GM11168 (cell line): ENCODE measurements around the gene TFDP1.

ENCODE experiments used
- in situ Hi-C: fragments of 300-500 bp; cut with MboI; formaldehyde crosslinking; loops from one replicate; pipeline ENCODE4 v1.12.0; 2022; ENCODE audit warnings: low sequenced_read_pairs; ENCODE audit not compliant: unreplicated experiment

TFDP1 gene, protein sequence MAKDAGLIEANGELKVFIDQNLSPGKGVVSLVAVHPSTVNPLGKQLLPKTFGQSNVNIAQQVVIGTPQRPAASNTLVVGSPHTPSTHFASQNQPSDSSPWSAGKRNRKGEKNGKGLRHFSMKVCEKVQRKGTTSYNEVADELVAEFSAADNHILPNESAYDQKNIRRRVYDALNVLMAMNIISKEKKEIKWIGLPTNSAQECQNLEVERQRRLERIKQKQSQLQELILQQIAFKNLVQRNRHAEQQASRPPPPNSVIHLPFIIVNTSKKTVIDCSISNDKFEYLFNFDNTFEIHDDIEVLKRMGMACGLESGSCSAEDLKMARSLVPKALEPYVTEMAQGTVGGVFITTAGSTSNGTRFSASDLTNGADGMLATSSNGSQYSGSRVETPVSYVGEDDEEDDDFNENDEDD

DNA sequence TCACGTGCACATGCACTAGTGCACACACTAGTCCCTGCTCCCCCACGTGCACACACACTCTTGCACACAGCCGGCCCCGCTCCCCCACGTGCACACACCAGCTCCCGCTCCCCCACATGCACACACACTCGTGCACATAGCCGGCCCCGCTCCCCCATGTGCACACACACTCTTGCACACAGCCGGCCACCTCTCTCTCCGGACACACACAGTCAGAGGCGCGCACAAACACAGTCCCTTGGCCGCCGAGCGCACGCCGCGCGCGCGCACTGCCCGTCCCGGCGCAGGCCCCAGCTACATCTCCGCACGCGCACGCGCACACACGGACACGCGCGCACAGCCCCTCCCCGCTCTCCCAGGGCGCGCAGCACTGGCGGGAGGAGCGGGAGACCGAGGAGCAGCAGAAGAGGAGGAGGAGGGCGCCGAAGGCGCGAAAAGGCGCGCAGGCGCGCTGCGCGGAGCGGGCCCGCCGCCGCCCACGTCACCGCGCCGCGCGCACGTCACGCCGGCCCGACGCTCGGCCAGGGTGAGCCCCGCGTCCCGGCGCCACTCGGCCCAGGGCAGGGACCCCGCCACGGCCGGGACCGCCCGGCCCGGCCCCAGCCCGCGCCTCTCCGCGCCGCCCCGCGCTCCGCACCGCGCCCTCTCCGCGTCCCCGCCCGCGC, at the start of gene TFDP1:
Gene TFDP1, plus strand, starts transcription at position 549 of the 665 bp plus-strand sequence. CDS start 1,085 bp downstream, outside the sequence.
- in situ Hi-C loops, result no loop called here

GRCh38 chr13:113535381-113535781, 49.2 kb upstream of the TFDP1 start:
- in situ Hi-C loops, result no loop called here

DNA sequence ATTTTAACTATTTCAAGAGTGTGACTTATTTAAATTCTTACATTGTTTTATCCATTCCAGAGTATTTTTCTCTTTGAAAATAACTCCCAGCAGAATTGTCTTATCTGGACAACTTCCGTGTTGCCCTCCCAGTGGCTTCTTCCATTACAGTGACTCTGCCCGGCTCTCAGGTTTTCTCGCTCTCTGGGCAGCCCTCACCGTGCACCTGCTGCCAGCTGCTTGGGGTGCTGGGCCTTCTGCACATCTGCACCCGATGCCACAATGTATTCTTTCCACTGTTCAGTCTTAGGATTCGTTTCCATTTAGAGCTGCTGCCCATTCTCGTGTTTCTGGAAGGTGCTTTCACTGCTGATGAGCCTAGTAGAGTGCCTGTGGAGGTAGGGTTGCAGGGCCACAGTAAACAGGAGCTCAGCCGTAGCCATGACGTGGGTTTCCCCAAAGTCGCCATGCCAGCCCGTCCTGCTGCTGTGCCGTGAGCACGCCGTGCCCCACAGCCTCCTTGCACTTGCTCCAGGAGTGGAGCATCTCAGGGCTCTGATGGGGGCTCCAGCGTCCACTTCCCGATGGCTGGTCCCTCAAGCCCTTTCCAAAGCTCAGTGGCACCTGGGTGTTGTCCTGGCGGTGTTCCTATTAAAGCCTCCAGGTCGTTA, 48.0 kb upstream of the TFDP1 start:
- in situ Hi-C loops, result no loop called here

DNA sequence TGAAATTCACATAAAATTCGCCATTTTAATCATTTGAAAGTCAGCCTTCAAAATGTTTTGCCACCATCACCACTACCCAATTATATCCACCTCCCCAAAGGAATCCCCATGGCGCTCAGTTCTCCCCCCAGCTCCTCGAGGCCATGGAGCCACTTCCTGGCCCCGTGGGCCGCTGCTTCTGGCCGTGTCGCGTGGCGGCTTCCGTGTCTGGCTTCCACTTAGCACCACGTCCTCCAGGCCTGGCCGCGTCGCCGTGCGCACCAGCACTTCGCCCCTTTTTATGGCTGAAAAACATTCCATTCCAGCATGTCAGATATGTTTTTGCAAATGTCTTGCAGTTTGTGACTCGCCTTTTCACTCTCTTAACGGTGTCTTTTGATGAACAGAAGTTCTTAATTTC, 47.3 kb upstream of the TFDP1 start:
- in situ Hi-C loops, result no loop called here

DNA sequence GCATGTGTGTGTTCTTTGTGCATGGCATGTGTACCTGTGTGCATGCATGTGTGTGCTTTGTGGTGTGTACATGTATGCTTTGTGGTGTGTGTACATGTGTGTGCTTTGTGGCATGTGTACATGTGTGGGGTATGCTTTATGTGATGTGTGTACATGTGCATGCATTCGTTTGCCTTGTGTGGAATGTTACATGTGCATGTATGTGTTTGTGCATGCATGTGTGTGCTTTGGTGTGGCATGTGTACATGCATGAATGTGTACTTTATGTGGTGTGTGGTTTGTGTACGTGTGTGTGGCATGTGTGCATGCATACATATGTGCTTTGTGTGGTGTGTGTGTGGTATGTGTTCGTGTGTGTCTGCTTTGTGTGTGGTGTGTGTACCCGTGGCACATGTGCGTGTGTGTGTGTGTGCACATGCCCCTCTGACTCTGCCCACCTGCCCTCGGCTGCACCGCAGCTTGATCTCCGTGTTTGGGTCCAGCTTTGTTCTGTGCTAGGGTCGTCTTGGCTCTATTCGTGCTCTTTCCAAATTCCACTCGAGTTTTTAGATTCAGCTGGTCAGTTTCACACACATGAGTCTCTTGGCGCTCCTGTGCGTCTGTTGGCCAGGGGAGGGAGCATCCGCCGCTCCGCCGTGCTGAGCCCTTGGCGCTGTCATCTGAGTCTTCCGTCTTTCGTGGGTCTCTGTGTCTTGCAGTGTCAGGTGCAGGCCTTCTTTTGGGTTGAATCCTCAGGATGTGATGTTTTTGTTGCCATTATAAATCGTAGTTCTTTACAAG, 46.5 kb upstream of the TFDP1 start:
- in situ Hi-C loops, result no loop called here

- in situ Hi-C loops, result no loop called here
Measured at GRCh38 chr13:113538689-113539058, 45.9 kb upstream of the TFDP1 start.

DNA sequence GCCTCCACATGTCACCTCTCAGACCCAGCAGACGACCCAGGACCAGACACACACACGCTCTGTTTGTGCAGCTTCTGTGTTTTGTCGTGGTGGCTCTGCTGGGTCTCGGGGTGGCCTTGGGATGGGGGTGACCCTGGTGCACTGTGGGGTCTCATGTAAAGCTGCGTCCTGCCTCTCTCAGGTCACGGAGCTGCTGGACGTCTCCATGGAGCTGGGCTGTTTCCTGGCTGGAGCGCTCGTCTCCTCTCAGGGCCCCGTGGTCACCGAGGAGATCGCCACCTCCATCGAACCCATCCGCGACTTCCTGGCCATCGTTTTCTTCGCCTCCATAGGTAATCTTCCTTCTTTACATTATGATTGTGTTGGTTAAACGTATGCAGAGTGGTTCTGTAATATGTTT, 45.4 kb upstream of the TFDP1 start:
- in situ Hi-C loops, result no loop called here

- in situ Hi-C loops, result no loop called here
Measured at GRCh38 chr13:113539822-113540221, 44.7 kb upstream of the TFDP1 start.

DNA sequence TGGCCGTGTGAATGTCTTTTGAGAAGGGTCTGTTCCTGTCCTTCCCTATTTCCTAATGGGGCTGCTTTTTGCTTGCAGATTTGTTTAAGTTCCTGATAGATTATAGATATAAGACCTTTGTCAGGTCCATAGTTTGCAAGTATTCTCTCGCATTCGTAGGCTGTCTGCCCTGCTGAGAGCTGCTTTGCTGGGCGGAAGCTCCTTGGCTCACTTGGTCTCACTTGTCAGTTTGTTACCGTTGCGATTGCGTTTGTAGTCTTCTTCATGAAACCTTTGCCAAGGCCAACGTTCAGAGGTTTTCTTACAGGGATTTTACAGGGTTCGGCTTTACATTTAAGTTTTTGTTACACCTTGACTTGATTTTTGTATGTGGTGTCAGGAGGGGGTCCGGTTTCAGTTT, 44.0 kb upstream of the TFDP1 start:
- in situ Hi-C loops, result no loop called here

DNA sequence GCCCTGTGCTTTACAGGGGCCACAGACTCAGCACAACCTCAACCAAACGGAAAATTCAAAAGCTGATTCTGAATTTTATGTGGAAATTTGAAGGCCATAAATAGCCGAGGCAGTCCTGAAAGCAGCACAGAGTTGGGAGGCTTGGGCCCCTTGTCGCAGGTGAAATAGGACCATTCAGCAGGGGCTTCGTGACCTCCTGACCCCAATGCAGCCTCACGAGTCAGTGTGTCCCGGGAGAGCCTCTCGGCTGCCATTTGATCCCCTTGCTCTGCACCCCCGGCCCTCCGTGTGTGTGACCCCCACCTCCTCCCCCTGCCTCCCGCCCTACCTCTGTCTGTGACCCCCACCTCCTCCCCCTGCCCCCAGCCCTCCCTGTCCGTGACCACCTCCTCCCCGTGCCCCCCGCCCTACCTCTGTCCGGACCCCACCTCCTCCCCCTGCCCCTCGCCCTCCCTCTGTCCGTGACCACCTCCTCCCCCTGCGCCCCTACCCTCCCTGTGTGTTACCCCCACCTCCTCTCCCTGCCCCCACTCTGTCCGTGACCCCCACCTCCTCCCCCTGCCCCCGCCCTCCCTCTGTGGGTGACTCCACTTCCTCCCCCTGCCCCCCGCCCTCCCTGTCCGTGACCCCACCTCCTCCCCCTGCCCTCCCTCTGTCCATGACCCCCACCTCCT, 41.7 kb upstream of the TFDP1 start:
- in situ Hi-C loops, result no loop called here

- in situ Hi-C loops, result no loop called here
Measured at GRCh38 chr13:113544071-113544891, 40.3 kb upstream of the TFDP1 start.

DNA sequence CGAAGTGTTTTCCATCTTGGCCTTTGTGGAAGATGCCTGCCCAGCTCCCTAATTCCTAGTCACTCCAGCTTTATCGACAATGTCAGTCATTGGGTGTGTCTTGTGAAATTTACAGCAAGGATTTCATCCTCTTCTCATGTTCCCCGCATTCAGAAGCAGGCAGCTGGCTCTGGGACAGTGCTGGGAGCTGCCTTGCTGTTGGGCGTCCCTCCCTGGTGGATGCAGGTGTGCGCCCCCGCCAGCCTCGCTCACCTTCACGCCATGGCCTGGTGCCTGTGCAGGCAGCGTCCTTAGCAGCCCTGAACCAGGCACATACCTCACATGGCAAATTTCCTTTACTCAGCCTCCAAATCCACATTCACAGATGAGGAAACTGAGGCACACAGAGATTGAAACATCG, 39.7 kb upstream of the TFDP1 start:
- in situ Hi-C loops, result no loop called here

DNA sequence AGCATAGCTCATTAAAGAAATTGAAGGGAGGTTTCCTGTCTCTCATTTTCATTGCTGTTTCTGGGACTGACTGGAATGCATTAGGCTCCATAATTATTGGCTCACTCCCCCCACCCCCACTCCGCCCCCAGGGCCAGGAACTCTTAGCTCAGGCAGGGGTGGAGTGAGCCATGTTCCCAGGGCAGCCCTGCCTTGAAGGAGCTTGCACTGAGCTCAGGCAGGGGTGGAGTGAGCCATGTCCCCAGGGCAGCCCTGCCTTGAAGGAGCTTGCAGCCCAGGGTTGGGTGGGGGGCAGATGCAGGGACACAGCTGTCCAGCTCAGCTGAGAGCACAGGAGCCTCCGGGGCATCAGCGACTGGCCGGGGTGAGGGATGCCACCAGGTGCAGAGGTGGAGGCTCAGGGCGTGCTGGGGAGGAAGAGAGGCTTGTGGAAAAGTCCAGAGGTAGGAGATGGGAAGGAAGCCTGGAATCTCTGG, 39.1 kb upstream of the TFDP1 start:
- in situ Hi-C loops, result no loop called here

DNA sequence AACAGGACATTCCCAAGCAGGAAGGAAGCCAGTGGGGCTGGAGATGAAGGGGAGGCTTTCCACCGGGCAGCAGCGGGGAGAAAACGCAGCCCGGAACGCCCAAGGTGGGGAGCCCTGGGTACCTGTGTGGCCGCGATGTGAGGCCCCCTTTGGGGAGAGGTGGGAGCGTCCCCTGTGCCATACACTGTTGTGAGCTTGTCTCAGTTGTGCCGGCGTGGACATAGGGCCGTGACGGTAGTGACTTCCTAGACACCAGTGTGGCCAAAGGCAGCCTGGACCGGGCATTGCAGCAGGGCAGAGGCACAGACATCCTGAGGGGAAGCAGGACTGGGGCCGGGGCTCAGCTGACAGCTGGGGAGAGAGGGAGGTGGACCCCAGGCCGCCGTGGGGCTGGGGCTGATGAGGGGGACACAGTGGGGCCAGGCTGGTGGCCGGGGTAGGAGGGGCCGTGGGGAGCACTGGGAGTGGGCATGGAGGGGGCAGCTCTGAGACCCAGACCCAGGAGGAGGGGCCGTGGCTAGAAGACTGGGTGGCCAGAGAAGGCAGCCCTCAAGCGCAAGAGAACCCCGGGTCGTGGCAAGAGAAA, 38.5 kb upstream of the TFDP1 start:
- in situ Hi-C loops, result no loop called here

DNA sequence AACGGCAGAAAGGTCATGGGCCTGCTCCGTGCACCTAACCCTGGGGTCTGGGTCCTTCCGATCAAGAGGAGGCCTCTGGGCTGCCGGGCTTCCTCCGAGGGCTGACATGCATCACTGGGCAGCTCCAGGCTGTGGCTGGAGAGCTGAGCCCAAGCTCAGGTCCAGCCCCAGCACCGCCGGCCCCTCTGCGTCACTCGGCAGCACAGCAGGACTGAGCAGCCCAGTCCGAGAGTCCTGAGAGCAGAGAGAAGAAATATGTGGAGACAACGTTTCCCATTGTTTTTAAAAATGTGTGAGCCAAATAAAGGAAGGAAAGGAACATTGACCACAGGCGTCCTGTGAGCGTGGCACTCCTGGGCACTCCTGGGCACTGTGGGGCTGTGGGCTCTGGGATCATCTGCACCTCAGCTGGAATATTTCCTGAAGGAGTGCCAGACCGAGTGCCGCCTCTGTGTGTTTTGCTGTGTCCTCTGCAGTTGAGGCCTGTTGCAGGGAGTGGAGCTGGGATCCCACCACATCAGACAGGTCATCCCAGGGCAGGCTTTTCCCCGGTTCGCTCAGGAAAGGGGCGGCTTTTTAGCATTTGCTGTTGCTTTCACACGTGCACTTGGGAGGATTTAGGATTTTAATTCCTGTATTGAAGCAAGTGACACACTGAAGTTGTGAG, 37.8 kb upstream of the TFDP1 start:
- in situ Hi-C loops, result no loop called here

- in situ Hi-C loops, result no loop called here
Measured at GRCh38 chr13:113547238-113547971, 37.1 kb upstream of the TFDP1 start.

GRCh38 chr13:113548171-113548641, 36.3 kb upstream of the TFDP1 start:
- in situ Hi-C loops, result no loop called here
